ENCODE data around the gene SLC35D1. TPM values are rescaled to one million over a fixed set of nuclear protein-coding genes. Genes with fewer than 3 reads are reported as not detected.
"Not testable (repeated sequence)": the region's sequence is repeated elsewhere in the genome, so short reads cannot be mapped to it uniquely, and the experiment has no call there.

Gene SLC35D1
- total RNA-seq, 1 experiment from 2014 or later = 1.9 TPM

GRCh38 chr1:67001682-67002425 is 52.1 kb downstream of the SLC35D1 start:
- DNase-seq (ENCODE audit: low read depth) = no peak
- in situ Hi-C loops (cut with HindIII; ENCODE audit: low pct_unique_long_range_greater_than_20kb, low sequenced_read_pairs) = no loop called here

DNA sequence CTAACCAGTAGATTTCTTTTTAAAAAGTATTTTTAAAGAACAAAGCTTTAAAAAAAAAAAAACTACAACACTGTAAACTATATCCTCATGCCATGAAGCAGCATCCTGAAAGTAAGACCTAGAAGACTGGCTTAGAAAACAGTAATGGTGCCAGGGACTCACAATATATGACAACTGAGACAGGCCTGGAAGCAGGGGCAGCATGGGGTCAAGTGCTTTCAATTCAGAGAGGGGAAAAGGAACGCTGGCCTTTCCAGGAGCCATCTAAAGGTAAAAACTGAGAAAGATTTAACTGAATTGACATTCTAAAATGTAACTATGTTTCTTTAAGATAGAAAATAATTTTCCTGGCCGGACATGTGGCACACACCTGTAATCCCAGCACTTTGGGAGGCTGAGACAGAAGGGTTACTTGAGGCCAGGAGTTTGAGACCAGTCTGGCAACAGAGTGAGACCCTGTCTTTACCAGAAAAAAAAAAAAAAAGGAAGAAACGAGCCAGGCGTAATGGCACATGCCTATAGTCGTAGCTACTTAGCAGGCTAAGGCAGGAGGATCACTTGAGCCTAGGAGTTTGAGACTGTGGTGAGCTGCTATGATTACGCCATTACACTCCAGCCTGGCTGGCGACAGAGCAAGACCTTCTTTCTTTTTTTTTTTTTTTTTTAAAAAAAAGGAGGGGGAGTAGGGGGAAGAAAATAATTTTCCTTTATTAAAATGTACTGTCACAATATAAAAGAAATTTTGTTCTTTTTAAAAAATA is 54.1 kb downstream of the SLC35D1 start:
- in situ Hi-C loops (cut with HindIII; ENCODE audit: low pct_unique_long_range_greater_than_20kb, low sequenced_read_pairs) = no loop called here
- DNase-seq (ENCODE audit: low read depth) = no peak

DNA sequence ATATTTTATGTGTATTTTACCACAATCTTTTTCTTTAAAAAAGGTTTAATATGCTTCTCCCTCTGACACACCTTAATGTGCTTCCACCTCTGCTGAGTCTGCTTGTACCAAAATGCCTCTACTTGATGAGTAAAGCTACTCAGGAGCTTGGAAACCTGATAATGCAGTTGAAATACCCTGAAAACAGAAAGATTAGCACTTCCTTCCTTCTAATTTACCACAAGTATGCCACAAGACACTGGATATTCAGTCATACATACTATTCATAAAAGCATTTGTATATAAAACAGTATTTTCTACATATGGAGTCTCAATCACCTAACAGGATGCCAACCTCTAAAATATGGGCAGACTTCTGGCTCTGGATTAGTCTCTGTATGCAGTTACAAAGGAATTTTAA is 55.0 kb downstream of the SLC35D1 start:
- in situ Hi-C loops (cut with HindIII; ENCODE audit: low pct_unique_long_range_greater_than_20kb, low sequenced_read_pairs) = no loop called here
- no peak for DNase-seq (ENCODE audit: low read depth)

- in situ Hi-C loops (cut with HindIII; ENCODE audit: low pct_unique_long_range_greater_than_20kb, low sequenced_read_pairs) = no loop called here
Observed at GRCh38 chr1:66996018-66996682, 57.8 kb downstream of the SLC35D1 start.

GRCh38 chr1:66993076-66993475 is 60.9 kb downstream of the SLC35D1 start:
- in situ Hi-C loops (cut with HindIII; ENCODE audit: low pct_unique_long_range_greater_than_20kb, low sequenced_read_pairs) = no loop called here
- no peak for DNase-seq (ENCODE audit: low read depth)

More at GRCh38 chr1:66996018-66996682, 57.8 kb downstream of the SLC35D1 start:
- peak; percentile 53 for DNase-seq (ENCODE audit: low read depth)

GRCh38 chr1:66985835-66986234 is 68.1 kb downstream of the SLC35D1 start:
- DNase-seq (ENCODE audit: low read depth) = no peak
- in situ Hi-C loops (cut with HindIII; ENCODE audit: low pct_unique_long_range_greater_than_20kb, low sequenced_read_pairs) = no loop called here

DNA sequence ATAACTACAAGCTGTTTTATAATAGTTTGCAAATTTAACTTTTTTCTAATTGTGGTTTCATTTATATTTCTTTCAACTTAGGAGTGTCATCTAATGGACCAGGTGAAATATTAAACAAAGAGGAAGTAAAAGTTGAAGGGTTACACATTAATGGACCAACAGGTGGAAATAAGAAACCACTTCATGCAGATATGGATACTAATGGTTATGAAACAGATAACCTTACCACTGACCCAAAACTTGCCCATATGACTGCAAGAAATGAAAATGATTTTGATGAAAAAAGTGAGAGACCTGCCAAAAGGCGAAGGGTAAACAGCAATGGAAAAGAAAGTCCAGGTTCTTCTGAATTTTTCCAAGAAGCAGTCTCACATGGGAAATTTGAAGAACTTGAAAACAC is 69.5 kb downstream of the SLC35D1 start:
- peak; percentile 23 for DNase-seq (ENCODE audit: low read depth)
- in situ Hi-C loops (cut with HindIII; ENCODE audit: low pct_unique_long_range_greater_than_20kb, low sequenced_read_pairs) = no loop called here

DNA sequence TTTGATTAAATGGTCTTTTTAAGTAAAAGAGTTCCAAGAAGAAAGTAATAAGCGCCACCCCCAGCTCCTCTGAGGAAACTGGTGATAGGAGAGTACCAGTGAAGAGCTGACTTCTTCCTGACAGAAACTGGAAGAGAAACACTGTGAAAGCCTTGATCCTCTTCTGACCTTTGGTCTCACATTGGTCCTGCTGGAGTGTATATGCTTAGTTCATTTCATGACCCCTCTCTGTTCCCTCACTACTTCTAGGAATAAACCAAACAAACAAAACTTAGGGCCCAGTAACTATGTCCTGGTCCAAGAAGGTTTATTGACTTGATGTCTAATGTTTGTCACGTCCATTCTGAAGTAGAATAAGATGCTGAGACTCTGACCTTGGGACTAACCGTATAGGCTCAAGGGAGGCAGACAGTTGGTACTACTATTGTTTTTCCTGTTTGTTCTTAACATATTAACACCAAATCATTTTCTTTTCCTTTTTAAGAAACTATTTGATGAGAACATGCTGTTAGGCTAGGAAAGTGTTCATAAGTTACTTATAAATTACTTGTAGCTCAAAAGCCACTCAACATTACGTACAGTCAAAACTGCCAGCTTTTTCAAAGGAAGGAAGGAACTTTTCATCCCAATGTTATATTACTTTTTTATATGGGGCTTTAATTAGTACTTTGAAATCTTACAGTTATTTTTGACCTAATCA is 71.2 kb downstream of the SLC35D1 start:
- DNase-seq (ENCODE audit: low read depth) = peak; percentile 16
- in situ Hi-C loops (cut with HindIII; ENCODE audit: low pct_unique_long_range_greater_than_20kb, low sequenced_read_pairs) = no loop called here

- DNase-seq (ENCODE audit: low read depth) = peak; percentile 26
- in situ Hi-C loops (cut with HindIII; ENCODE audit: low pct_unique_long_range_greater_than_20kb, low sequenced_read_pairs) = no loop called here
Observed at GRCh38 chr1:66981679-66982078, 72.3 kb downstream of the SLC35D1 start.

DNA sequence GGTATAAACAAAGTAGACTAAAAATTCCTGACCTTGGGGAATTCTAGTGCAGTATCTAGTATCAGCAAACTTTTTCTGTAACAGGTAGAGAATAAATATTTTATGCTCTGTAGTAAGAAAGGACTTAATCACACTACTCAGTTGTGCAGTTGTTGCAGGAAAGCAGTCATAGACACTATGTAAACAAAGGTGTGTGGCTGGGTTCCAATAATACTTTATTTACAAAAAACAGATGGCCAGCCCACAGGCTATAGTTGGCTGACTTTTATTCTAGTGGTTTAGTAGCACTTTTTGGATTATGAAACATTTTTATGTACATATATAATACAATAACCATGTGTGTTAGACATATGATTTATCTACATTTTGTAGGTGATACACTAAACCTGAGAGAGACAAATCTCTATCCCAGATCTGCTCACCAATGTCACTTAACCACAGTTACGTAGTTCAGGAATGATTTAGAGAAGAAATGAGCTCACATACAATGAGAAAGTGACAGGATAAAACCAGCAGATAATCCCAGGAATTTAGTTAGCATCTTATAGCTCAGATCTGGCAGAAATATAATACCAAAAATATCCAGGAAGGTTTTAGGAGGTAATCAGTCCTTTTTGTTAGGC is 73.1 kb downstream of the SLC35D1 start:
- DNase-seq (ENCODE audit: low read depth) = no peak
- in situ Hi-C loops (cut with HindIII; ENCODE audit: low pct_unique_long_range_greater_than_20kb, low sequenced_read_pairs) = no loop called here

- DNase-seq (ENCODE audit: low read depth); in situ Hi-C loops (cut with HindIII; ENCODE audit: low pct_unique_long_range_greater_than_20kb, low sequenced_read_pairs): not testable (repeated sequence)
Observed at GRCh38 chr1:66979621-66980020, 74.3 kb downstream of the SLC35D1 start.

GRCh38 chr1:66978201-66978600 is 75.7 kb downstream of the SLC35D1 start:
- no peak for DNase-seq (ENCODE audit: low read depth)
- in situ Hi-C loops (cut with HindIII; ENCODE audit: low pct_unique_long_range_greater_than_20kb, low sequenced_read_pairs) = no loop called here

DNA sequence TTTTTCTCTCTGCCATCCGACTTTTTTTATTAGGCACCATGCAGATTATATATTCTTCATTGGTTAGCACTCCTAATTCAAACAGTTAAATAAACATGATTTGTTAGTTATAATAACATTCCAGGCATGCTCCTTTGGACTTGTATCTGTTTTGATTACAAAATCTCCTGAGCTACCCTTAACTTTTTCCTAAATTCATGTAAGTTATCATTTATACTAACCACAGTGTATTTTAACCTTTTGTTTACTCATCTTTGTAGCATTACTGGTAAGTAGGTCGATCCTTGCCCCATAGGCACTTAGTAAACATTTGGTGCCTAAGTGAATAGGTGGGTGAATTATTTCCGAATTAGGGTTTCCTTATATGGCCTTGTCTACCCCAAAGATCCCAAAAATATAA is 85.4 kb downstream of the SLC35D1 start:
- in situ Hi-C loops (cut with HindIII; ENCODE audit: low pct_unique_long_range_greater_than_20kb, low sequenced_read_pairs) = no loop called here
- DNase-seq (ENCODE audit: low read depth) = no peak

GRCh38 chr1:66966188-66966873 is 87.6 kb downstream of the SLC35D1 start:
- in situ Hi-C loops (cut with HindIII; ENCODE audit: low pct_unique_long_range_greater_than_20kb, low sequenced_read_pairs); DNase-seq (ENCODE audit: low read depth): not testable (repeated sequence)

GRCh38 chr1:66957938-66958337 is 96.0 kb downstream of the SLC35D1 start:
- in situ Hi-C loops (cut with HindIII; ENCODE audit: low pct_unique_long_range_greater_than_20kb, low sequenced_read_pairs) = no loop called here
- DNase-seq (ENCODE audit: low read depth) = no peak

- no peak for DNase-seq (ENCODE audit: low read depth)
- in situ Hi-C loops (cut with HindIII; ENCODE audit: low pct_unique_long_range_greater_than_20kb, low sequenced_read_pairs) = no loop called here
Observed at GRCh38 chr1:66954208-66954607, 99.7 kb downstream of the SLC35D1 start.

GRCh38 chr1:66951513-66951912 is 102.4 kb downstream of the SLC35D1 start:
- no peak for DNase-seq (ENCODE audit: low read depth)
- in situ Hi-C loops (cut with HindIII; ENCODE audit: low pct_unique_long_range_greater_than_20kb, low sequenced_read_pairs) = no loop called here
